Heart right ventricle (tissue), 16 donors: Measurements from ENCODE around the gene PODXL. TPM values are rescaled to one million over a fixed set of nuclear protein-coding genes. Genes with fewer than 3 reads are reported as not detected.
A peak's percentile ranks its signal among the peaks of the same experiment; 100 is the strongest.

Experiments
- ATAC-seq, 8 donors: fragments of 200-7000 bp; cut with Tn5 transposase; one replicate each; pipeline ENCODE4 v1.9.1; 2020; ENCODE audit warnings: mild to moderate bottlenecking in 8 of 8, moderate library complexity in 8 of 8, moderate number of reproducible peaks in 1 of 8
- DNase-seq, 2 donors: peaks; one replicate each; pipeline ENCODE4 v3.0.0-alpha.2; 2020
- H3K27ac ChIP-seq, 10 donors: fragments of 200-600 bp; sonication (generic) in 2 of 10; one replicate each; pipeline versions ENCODE4 v1.5.0 to v1.8.0; 2020 to 2022; ENCODE audit warnings: mild to moderate bottlenecking in 3 of 10
- H3K27me3 ChIP-seq, 7 donors: fragments of 200-600 bp; one replicate each; pipeline ENCODE4 v1.8.0; 2021 to 2022; ENCODE audit warnings: mild to moderate bottlenecking in 2 of 7
- H3K36me3 ChIP-seq, 9 donors: fragments of 200-600 bp; sonication (generic) in 1 of 9; one replicate each; pipeline versions ENCODE4 v1.5.0 to v1.8.0; 2020 to 2022; ENCODE audit warnings: mild to moderate bottlenecking in 2 of 9
- H3K4me1 ChIP-seq, 9 donors: fragments of 200-600 bp; sonication (generic) in 1 of 9; one replicate each; pipeline versions ENCODE4 v1.5.0 to v1.8.0; 2020 to 2022; ENCODE audit warnings: mild to moderate bottlenecking in 4 of 9
- H3K4me3 ChIP-seq, 10 donors: fragments of 200-600 bp; sonication (generic) in 2 of 10; one replicate each; pipeline versions ENCODE4 v1.5.0 to v1.8.0; 2020 to 2022; ENCODE audit warnings: mild to moderate bottlenecking in 7 of 10, moderate library complexity in 2 of 10
- H3K9me3 ChIP-seq, 11 donors: fragments of 200-600 bp in 10 of 11; sonication (generic) in 2 of 11; one replicate each; pipeline versions ENCODE4 v1.5.0 to v1.8.0; 2013 to 2022; ENCODE audit warnings: mild to moderate bottlenecking in 2 of 11, control low read depth in 1 of 11, moderate library complexity in 1 of 11
- CTCF ChIP-seq, 9 donors: fragments of 200-600 bp; sonication (generic) in 2 of 9; IDR thresholded peaks; one replicate each; pipeline versions ENCODE4 v1.5.0 to v1.8.0; 2021 to 2022; ENCODE audit warnings: antibody characterized with exemption in 9 of 9, mild to moderate bottlenecking in 5 of 9, moderate library complexity in 1 of 9
- WGBS, 2 donors: extraction: QIAGEN DNeasy Blood & Tissue Kit; methylation state at CpG; one replicate each; pipeline ENCODE4 v1.1.7; 2013; ENCODE audit warnings: inconsistent platforms in 1 of 2; 5-methylcytosine and 5-hydroxymethylcytosine counted together
- intact Hi-C, 10 donors: fragments of 100-400 bp; cut with DNase I; formaldehyde crosslinking; loops; one replicate each; pipeline versions ENCODE4 v1.11.1 to v1.14.2; 2022
- polyA plus RNA-seq, 2 donors: library from polyadenylated mRNA; stranded (reverse); fragments of 200-250 nt; gene quantifications; one replicate each; pipeline ENCODE4 v1.2.3, GENCODE V29; 2013
- total RNA-seq, 10 donors: library from RNA; stranded (reverse); fragmentation: NEBNext Ultra II Directional in 3 of 10; extraction: Animal tissue kit (Norgen Biotek cat#: 25700) in 3 of 10; gene quantifications; one replicate each; pipeline versions ENCODE4 v1.2.1 to v1.2.4, GENCODE V29; 2021 to 2023
- donor health status: Arrhythmogenic right ventricular cardiomyopathy.
- donor health status: ischemic (EF 13 %, LVEDD 7.1; RV severe dilation, severe dysfunction).
- donor health status: healthy with polysubstance abuse.
- donor health status: DM: no; HTN: yes; CAD: no.
- donor health status: DM: no; HTN: no; CAD: no.
- donor health status: ischemic (EF 25% LVEDD 6.9; RV normal size, moderate dysfunction).
- donor health status: ischemic (EF 25% LVEDD 5.7; RV mildly dilated, moderate dysfunction).
- donor health status: healthy.
- donor health status: DM: yes; HTN: yes; CAD: no.
- donor health status: Ischemic cardiomyopathy.
- donor health status: ischemic (EF 35%, LVEDD 5.7; RV mildly dilated, moderate dysfunction).
- donor health status: nonischemic (EF 11% LVEDD 7.7; RV severe dilation, severe dysfunction).
- donor health status: DM: yes; HTN: yes; CAD: no.
- donor health status: PGD.
- donor health status: ischemic (EF 29% LVEDD 5.4; RV normal size, mild dysfunction).
- donor health status: nonischemic (EF 23%, LVEDD 6.1; RV moderate dilation, normal function).

The PODXL gene
- total and polyA plus RNA-seq, 12 donors = 34.4 to 162 (median 65.2) TPM

GRCh38 chr7:131595699-131596098 lies 39.3 kb upstream of the PODXL start:
- TF ChIP-seq CTCF (IDR thresholded peaks at IDR 0.05) = no peak
- ATAC-seq (no peak), DNase-seq (no peak)
- 83 to 86% methylated on average over 4 of the region's 4 CpGs for WGBS, 2 donors
- no peaks in the 10 kb centered on the region for H3K36me3 ChIP-seq
- no peaks in the 10 kb centered on the region for H3K27me3 ChIP-seq
- no peak overlapping the region for H3K4me3 ChIP-seq
- intact Hi-C loops = no loop called here
- no peaks in the 10 kb centered on the region for H3K9me3 ChIP-seq
- no peak overlapping the region for H3K27ac ChIP-seq
- H3K4me1 ChIP-seq = no peaks in the 10 kb centered on the region

- ATAC-seq (peak in 1 of 8 donors; percentile 16), DNase-seq (no peak)
- Histone ChIP-seq H3K4me1 (peaks cover 0 to 4% (median under 1%) of the 10 kb centered on the region in 9 donors), H3K36me3 (no peaks in the 10 kb centered on the region), H3K27ac (no peak overlapping the region), H3K9me3 (no peaks in the 10 kb centered on the region), H3K4me3 (no peak overlapping the region), H3K27me3 (no peaks in the 10 kb centered on the region)
- intact Hi-C loops = no loop called here
- no peak for TF ChIP-seq CTCF (IDR thresholded peaks at IDR 0.05)
- 60 to 67% methylated on average over 10 of the region's 10 CpGs for WGBS, 2 donors
Measured at GRCh38 chr7:131591687-131592319, 35.4 kb upstream of the PODXL start.

GRCh38 chr7:131587315-131587923 lies 31.0 kb upstream of the PODXL start:
- DNase-seq (no peak), ATAC-seq (peak in 1 of 8 donors; percentile 42)
- Histone ChIP-seq H3K4me3 (no peak overlapping the region), H3K9me3 (no peaks in the 10 kb centered on the region), H3K4me1 (peaks cover 0 to 22% (median 17%) of the 10 kb centered on the region in 9 donors), H3K36me3 (no peaks in the 10 kb centered on the region), H3K27me3 (no peaks in the 10 kb centered on the region), H3K27ac (no peak overlapping the region)
- intact Hi-C loops = no loop called here
- whole genome bisulfite sequencing, 2 donors = 96 to 99% methylated on average over 9 of the region's 9 CpGs
- no peak for TF ChIP-seq CTCF (IDR thresholded peaks at IDR 0.05)

- Histone ChIP-seq H3K9me3 (no peaks in the 10 kb centered on the region), H3K4me3 (no peak overlapping the region), H3K4me1 (peaks cover 3 to 28% (median 22%) of the 10 kb centered on the region in 9 donors), H3K36me3 (no peaks in the 10 kb centered on the region), H3K27ac (peak overlapping the region in 2 of 10 donors; percentile 33 to 34), H3K27me3 (no peaks in the 10 kb centered on the region)
- no peak for DNase-seq
- peak in 1 of 8 donors; percentile 33 for ATAC-seq
- intact Hi-C loops = no loop called here
- WGBS, 2 donors = 67 to 75% methylated on average over 3 of the region's 3 CpGs
- no peak for TF ChIP-seq CTCF (IDR thresholded peaks at IDR 0.05)
Measured at GRCh38 chr7:131586759-131587158, 30.3 kb upstream of the PODXL start.
